Activated naive CD8-positive, alpha-beta T cell treated with anti-CD3 and anti-CD28 coated beads, Interleukin-2, amount 50 U/mL, for 24 hours (primary cell): Measurements from ENCODE around the gene RUSF1.
"Not testable (repeated sequence)": the region's sequence is repeated elsewhere in the genome, so short reads cannot be mapped to it uniquely, and the experiment has no call there.

Experiments used
- ATAC-seq: fragments of 150-1000 bp; cut with Tn5 transposase; one replicate; pipeline ENCODE4 v1.10.0; 2021
- DNase-seq: peaks from one replicate; pipeline ENCODE4 v3.0.0; 2021
- H3K27ac Mint-ChIP-seq: one replicate; pipeline ENCODE4 v1.8.0; 2021; ENCODE audit warnings: mild to moderate bottlenecking, mixed read lengths
- H3K27me3 Mint-ChIP-seq: one replicate; pipeline ENCODE4 v1.8.0; 2021; ENCODE audit warnings: mixed read lengths
- H3K36me3 Mint-ChIP-seq: one replicate; pipeline ENCODE4 v1.8.0; 2021; ENCODE audit warnings: low read depth, mixed read lengths
- H3K4me1 Mint-ChIP-seq: one replicate; pipeline ENCODE4 v1.8.0; 2021; ENCODE audit warnings: mixed read lengths
- H3K4me3 Mint-ChIP-seq: one replicate; pipeline ENCODE4 v1.8.0; 2021; ENCODE audit warnings: mild to moderate bottlenecking, moderate library complexity, mixed read lengths
- H3K9me3 Mint-ChIP-seq: one replicate; pipeline ENCODE4 v1.8.0; 2021; ENCODE audit warnings: mixed read lengths

Gene RUSF1

GRCh38 chr16:31461201-31461920 lies 46.8 kb downstream of the RUSF1 start:
- Mint-ChIP-seq H3K4me1 (peaks cover 33% of the 10 kb centered on the region), H3K27me3 (no peaks in the 10 kb centered on the region), H3K36me3 (peaks cover 22% of the 10 kb centered on the region), H3K9me3 (no peaks in the 10 kb centered on the region), H3K27ac (no peak overlapping the region), H3K4me3 (no peak overlapping the region)
- ATAC-seq (no peak), DNase-seq (no peak)

GRCh38 chr16:31460582-31461002 lies 47.6 kb downstream of the RUSF1 start:
- Mint-ChIP-seq H3K9me3 (no peaks in the 10 kb centered on the region), H3K4me3 (peak overlapping the region; percentile 91), H3K27ac (peak overlapping the region; percentile 93), H3K27me3 (no peaks in the 10 kb centered on the region), H3K4me1 (peaks cover 40% of the 10 kb centered on the region), H3K36me3 (peaks cover 26% of the 10 kb centered on the region)
- ATAC-seq: no peak
- DNase-seq: no peak

GRCh38 chr16:31459687-31460581 lies 48.3 kb downstream of the RUSF1 start:
- Mint-ChIP-seq H3K27ac (peak overlapping the region; percentile 93), H3K36me3 (peaks cover 26% of the 10 kb centered on the region), H3K27me3 (no peaks in the 10 kb centered on the region), H3K9me3 (no peaks in the 10 kb centered on the region), H3K4me3 (peak overlapping the region; percentile 91), H3K4me1 (peaks cover 47% of the 10 kb centered on the region)
- DNase-seq (peak; percentile 100), ATAC-seq (peak; percentile 78)

- no peaks in the 10 kb centered on the region for H3K27me3 Mint-ChIP-seq
- H3K27ac Mint-ChIP-seq: peak within 1 kb of the TSS; percentile 93
- H3K4me1 Mint-ChIP-seq: peaks cover 48% of the 10 kb centered on the region
- H3K36me3 Mint-ChIP-seq: peaks cover 24% of the 10 kb centered on the region
- no peaks in the 10 kb centered on the region for H3K9me3 Mint-ChIP-seq
- H3K4me3 Mint-ChIP-seq: peak within 1 kb of the TSS; percentile 91
- ATAC-seq (peak; percentile 84), DNase-seq (peak; percentile 95)
These were observed 49.1 kb downstream of the RUSF1 start, which contains the start of gene ARMC5 for GRCh38 chr16:31458844-31459686. Gene ARMC5, plus strand, starts transcription at chr16:31459501. Its CDS starts 24 bp downstream, at chr16:31459525.

DNA sequence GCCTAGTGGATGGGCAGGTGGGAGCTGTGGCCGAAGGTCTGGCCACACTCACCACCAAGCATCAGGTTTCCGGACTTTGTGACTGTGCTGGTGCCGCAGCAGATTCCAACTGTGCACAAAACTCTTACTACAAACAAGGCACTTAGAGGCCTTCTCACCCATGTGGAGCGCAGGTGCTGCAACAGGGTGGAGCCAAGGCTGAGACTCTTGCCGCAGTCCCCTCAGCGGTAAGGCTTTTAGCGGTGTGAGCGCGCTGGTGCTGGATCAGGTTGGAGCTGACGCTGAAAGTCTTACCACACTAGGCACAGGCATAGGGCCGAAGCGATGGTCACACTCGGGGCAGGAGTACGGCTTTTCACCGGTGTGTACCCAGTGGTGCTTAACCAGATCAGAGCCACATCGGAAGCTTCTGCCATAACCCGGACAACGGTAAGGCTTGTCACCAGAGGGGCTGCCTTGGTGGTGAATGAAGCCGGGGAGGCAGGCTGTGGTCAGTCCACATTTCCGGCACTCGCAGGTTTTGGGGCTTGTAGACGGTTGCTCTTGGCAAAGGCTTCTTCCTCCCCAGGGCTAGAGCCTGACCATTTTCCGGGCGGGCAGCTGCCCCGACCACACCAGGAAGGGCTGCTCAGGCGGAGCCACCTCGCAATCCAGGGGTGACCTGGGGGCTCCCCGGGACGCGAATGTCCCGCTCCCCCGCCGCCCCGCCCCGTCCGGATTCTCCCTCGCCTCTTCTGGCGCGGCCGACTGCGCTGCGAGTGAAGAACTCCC lies 49.9 kb downstream of the RUSF1 start:
- Mint-ChIP-seq H3K9me3 (no peaks in the 10 kb centered on the region), H3K4me3 (peak overlapping the region; percentile 91), H3K4me1 (peaks cover 53% of the 10 kb centered on the region), H3K27me3 (no peaks in the 10 kb centered on the region), H3K27ac (peak overlapping the region; percentile 93), H3K36me3 (peaks cover 25% of the 10 kb centered on the region)
- peak; percentile 3 for ATAC-seq
- DNase-seq: peak; percentile 57

- peaks cover 56% of the 10 kb centered on the region for H3K4me1 Mint-ChIP-seq
- H3K27me3 Mint-ChIP-seq: no peaks in the 10 kb centered on the region
- H3K36me3 Mint-ChIP-seq: peaks cover 21% of the 10 kb centered on the region
- peak overlapping the region; percentile 35 for H3K27ac Mint-ChIP-seq
- peak overlapping the region; percentile 91 for H3K4me3 Mint-ChIP-seq
- ATAC-seq (no peak), DNase-seq (no peak)
- H3K9me3 Mint-ChIP-seq: no peaks in the 10 kb centered on the region
These were observed 51.2 kb downstream of the RUSF1 start for GRCh38 chr16:31456988-31457360.

DNA sequence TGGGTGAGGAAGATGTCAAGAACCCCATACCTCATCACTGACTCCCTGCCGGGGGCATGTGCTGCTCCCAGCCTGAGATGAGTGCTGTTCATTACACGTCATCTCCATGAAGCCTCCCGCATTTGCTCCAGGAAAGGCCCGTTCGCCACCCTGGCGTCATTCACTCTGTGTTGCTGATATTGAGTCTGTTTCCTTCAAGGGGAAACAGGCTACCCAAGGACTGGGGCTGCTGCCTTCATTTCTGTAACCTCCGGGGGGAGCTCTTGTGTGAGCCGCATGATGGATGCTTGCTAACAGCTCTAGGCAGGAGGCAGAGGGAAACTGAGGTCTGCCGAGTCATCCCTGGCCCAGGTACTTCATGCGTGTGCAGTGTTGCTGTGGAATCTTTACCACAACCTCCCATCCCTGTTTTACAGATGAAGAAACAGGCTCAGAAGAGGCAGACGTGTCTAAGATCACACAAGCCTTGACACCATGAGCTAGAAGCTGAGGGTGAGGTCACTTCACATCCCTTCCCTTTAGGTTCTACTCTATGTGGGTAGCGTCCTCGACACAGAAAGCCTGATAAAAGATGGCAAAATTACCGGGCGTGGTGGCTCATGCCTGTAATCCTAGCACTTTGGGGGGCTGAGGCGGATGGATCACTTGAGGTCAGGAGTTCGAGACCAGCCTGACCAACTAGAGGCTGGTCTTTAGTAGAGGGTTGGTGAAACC lies 52.4 kb downstream of the RUSF1 start:
- H3K9me3 Mint-ChIP-seq: no peaks in the 10 kb centered on the region
- peaks cover 55% of the 10 kb centered on the region for H3K4me1 Mint-ChIP-seq
- DNase-seq (peak; percentile 44), ATAC-seq (no peak)
- H3K4me3 Mint-ChIP-seq: peak overlapping the region; percentile 71
- no peaks in the 10 kb centered on the region for H3K27me3 Mint-ChIP-seq
- peaks cover 21% of the 10 kb centered on the region for H3K36me3 Mint-ChIP-seq
- H3K27ac Mint-ChIP-seq: peak overlapping the region; percentile 40

- peaks cover 21% of the 10 kb centered on the region for H3K36me3 Mint-ChIP-seq
- no peaks in the 10 kb centered on the region for H3K27me3 Mint-ChIP-seq
- H3K4me3 Mint-ChIP-seq: no peak overlapping the region
- DNase-seq: no peak
- H3K4me1 Mint-ChIP-seq: peaks cover 46% of the 10 kb centered on the region
- ATAC-seq: no peak
- H3K9me3 Mint-ChIP-seq: no peaks in the 10 kb centered on the region
- H3K27ac Mint-ChIP-seq: peak overlapping the region; percentile 4
These were observed 54.7 kb downstream of the RUSF1 start for GRCh38 chr16:31453255-31454204.

DNA sequence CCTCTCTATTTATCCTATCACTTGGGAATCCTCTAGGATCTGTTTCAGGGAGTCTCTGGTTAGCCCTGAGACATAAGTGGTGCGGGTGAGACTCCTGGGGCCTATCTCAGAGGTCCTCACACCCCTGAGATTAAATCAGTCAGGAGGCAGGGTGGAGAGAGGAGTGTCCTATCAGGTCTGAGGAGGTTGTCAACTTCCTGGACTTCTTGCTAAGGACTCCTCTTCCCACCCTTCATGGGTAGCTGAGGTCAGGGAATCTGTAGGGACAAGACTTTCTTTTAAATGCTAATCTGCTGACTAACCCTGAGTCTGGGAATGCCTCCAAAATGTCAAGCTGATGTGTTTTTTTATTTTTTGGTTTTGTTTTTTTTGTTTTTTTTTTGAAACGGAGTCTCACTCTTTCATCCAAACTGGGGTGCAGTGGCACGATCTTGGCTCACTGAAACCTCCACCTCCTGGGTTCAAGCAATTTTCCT lies 55.5 kb downstream of the RUSF1 start:
- no peaks in the 10 kb centered on the region for H3K9me3 Mint-ChIP-seq
- H3K4me1 Mint-ChIP-seq: peaks cover 39% of the 10 kb centered on the region
- no peak overlapping the region for H3K27ac Mint-ChIP-seq

GRCh38 chr16:31451681-31452351 lies 56.4 kb downstream of the RUSF1 start:
- DNase-seq (no peak), ATAC-seq (no peak)
- H3K36me3 Mint-ChIP-seq: peaks cover 13% of the 10 kb centered on the region
- H3K9me3 Mint-ChIP-seq: no peaks in the 10 kb centered on the region
- H3K4me1 Mint-ChIP-seq: peaks cover 31% of the 10 kb centered on the region
- no peak overlapping the region for H3K27ac Mint-ChIP-seq
- H3K4me3 Mint-ChIP-seq: no peak overlapping the region
- no peaks in the 10 kb centered on the region for H3K27me3 Mint-ChIP-seq

More for the DNA sequence above, 55.5 kb downstream of the RUSF1 start:
- no peak for ATAC-seq
- Mint-ChIP-seq H3K36me3 (peaks cover 15% of the 10 kb centered on the region), H3K4me3 (no peak overlapping the region), H3K27me3 (no peaks in the 10 kb centered on the region)
- DNase-seq: no peak

DNA sequence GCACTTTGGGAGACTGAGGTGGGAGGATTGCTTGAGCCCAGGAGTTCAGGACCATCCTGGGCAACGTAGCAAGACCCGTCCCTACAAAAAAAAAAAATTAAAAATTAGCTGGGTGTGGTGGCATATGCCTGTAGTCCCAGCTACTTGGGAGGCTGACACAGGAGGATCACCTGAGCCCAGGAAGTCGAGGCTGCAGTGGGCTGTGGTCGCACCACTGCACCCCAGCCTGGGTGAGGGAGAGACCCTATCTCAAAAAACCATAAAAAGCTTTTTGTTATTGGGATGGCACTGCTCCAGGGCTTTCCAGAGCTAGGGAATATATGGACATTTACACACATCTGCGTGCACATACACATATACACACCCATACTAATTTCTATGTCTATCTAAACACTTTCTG lies 57.0 kb downstream of the RUSF1 start:
- H3K27ac Mint-ChIP-seq: no peak overlapping the region
- H3K9me3 Mint-ChIP-seq: no peaks in the 10 kb centered on the region
- ATAC-seq (no peak), DNase-seq (no peak)
- peaks cover 11% of the 10 kb centered on the region for H3K36me3 Mint-ChIP-seq
- H3K27me3 Mint-ChIP-seq: no peaks in the 10 kb centered on the region
- no peak overlapping the region for H3K4me3 Mint-ChIP-seq
- peaks cover 25% of the 10 kb centered on the region for H3K4me1 Mint-ChIP-seq

DNA sequence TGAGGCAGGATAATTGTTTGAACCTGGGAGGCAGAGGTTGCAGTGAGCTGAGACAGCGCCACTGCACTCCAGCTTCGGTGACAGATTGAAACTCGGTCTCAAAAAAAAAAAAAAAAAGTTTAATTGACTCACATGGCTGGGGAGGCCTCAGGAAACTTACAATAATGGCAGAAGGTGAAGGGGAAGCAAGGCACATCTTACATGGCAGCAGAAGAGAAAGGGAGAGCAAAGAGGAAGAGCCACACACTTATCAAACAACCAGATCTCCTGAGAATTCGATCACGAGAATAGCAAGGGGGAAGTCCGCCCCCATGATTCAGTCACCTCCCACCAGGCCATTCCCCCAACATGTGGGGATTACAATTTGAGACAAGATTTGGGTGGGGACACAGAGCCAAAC lies 62.3 kb downstream of the RUSF1 start:
- not testable (repeated sequence) for H3K27ac Mint-ChIP-seq, ATAC-seq, H3K27me3 Mint-ChIP-seq, DNase-seq, H3K4me3 Mint-ChIP-seq, H3K9me3 Mint-ChIP-seq, H3K36me3 Mint-ChIP-seq
- peaks cover 11% of the 10 kb centered on the region for H3K4me1 Mint-ChIP-seq
